ENCODE measurements around the gene MSI2.

- TF ChIP-seq POLR2A (IDR thresholded peaks at IDR 0.05; ENCODE audit: low read depth, low read length): no peak
- TF ChIP-seq CTCF (IDR thresholded peaks at IDR 0.05; ENCODE audit: extremely low read depth in 1 of 2, insufficient read depth in 1 of 2, low read depth in 1 of 2, low read length in 2 of 2): no peak
- TF ChIP-seq MAX (IDR thresholded peaks at IDR 0.05; ENCODE audit: insufficient read depth, insufficient read length): no peak
- no peak for TF ChIP-seq EZH2 (IDR thresholded peaks at IDR 0.05; ENCODE audit: borderline replicate concordance, low read depth, low read length, severe bottlenecking)
- TF ChIP-seq POLR2AphosphoS5 (IDR thresholded peaks at IDR 0.05; ENCODE audit: insufficient read depth, low read depth, low read length): no peak
- no peak for TF ChIP-seq JUN (IDR thresholded peaks at IDR 0.05; ENCODE audit: borderline replicate concordance, insufficient read depth, insufficient read length, low read depth)
- no peak for TF ChIP-seq FOS (IDR thresholded peaks at IDR 0.05; ENCODE audit: borderline replicate concordance, insufficient read depth, low read length)
- no peak for TF ChIP-seq MYC (IDR thresholded peaks at IDR 0.05; ENCODE audit: low read depth, low read length)
Measured at GRCh38 chr17:57271821-57272220, 15.5 kb downstream of the MSI2 start.

Data from endothelial cell of umbilical vein (primary cell).